SK-N-SH treated with all-trans-retinoic acid at 6 μM for 48 hours (cell line): ENCODE data around the gene RAB5B.

Experiments
- ARNTL ChIP-seq: fragments of 450-650 bp; formaldehyde crosslinking; IDR thresholded peaks from 2 replicates; pipeline ENCODE4 v1.5.0; 2020; ENCODE audit warnings: low read depth, mild to moderate bottlenecking, moderate library complexity, borderline replicate concordance
- CREB5 ChIP-seq: fragments of 250-450 bp; sonication (Bioruptor Pico); IDR thresholded peaks from 2 replicates; pipeline ENCODE4 v1.5.1; 2020; ENCODE audit warnings: low read depth, mild to moderate bottlenecking, moderate library complexity
- POU6F1 ChIP-seq: fragments of 250-450 bp; sonication (Bioruptor Pico); IDR thresholded peaks from 2 replicates; pipeline ENCODE4 v1.8.0; 2021; ENCODE audit warnings: low read depth, mild to moderate bottlenecking, moderate library complexity, borderline replicate concordance
- RARB ChIP-seq: fragments of 250-450 bp; sonication (Bioruptor Pico); IDR thresholded peaks from 2 replicates; pipeline ENCODE4 v1.8.0; 2021; ENCODE audit warnings: mild to moderate bottlenecking, moderate library complexity
- SNAI2 ChIP-seq: fragments of 250-450 bp; sonication (Bioruptor Pico); IDR thresholded peaks from 2 replicates; pipeline ENCODE4 v1.5.0; 2020; ENCODE audit warnings: mild to moderate bottlenecking, moderate library complexity
- TOX ChIP-seq: fragments of 250-450 bp; sonication (Bioruptor Pico); IDR thresholded peaks from 2 replicates; pipeline ENCODE4 v1.8.0; 2021; ENCODE audit warnings: mild to moderate bottlenecking, moderate library complexity, borderline replicate concordance
- ZFP30 ChIP-seq: fragments of 450-650 bp; formaldehyde crosslinking; IDR thresholded peaks from 2 replicates; pipeline ENCODE4 v1.5.0; 2022; ENCODE audit warnings: mild to moderate bottlenecking, moderate library complexity
- TF ChIP-seq, protein P1 (sequence below): fragments of 250-450 bp; sonication (Bioruptor Pico); IDR thresholded peaks from 2 replicates; pipeline ENCODE4 v1.8.0; 2020; ENCODE audit warnings: mild to moderate bottlenecking, moderate library complexity, borderline replicate concordance
- TF ChIP-seq, protein P2 (sequence below): fragments of 250-450 bp; sonication (Bioruptor Pico); IDR thresholded peaks from 2 replicates; pipeline ENCODE4 v1.5.1; 2021; ENCODE audit warnings: mild to moderate bottlenecking, moderate library complexity

GRCh38 chr12:55925371-55925770 is 48.5 kb upstream of the RAB5B start:
- no peak for TF ChIP-seq CREB5
- TF ChIP-seq ARNTL (CRISPR knock-in tag), result no peak
- TF ChIP-seq TOX (CRISPR knock-in tag), result no peak
- TF ChIP-seq POU6F1 (CRISPR knock-in tag), result no peak
- TF ChIP-seq, protein P1, sequence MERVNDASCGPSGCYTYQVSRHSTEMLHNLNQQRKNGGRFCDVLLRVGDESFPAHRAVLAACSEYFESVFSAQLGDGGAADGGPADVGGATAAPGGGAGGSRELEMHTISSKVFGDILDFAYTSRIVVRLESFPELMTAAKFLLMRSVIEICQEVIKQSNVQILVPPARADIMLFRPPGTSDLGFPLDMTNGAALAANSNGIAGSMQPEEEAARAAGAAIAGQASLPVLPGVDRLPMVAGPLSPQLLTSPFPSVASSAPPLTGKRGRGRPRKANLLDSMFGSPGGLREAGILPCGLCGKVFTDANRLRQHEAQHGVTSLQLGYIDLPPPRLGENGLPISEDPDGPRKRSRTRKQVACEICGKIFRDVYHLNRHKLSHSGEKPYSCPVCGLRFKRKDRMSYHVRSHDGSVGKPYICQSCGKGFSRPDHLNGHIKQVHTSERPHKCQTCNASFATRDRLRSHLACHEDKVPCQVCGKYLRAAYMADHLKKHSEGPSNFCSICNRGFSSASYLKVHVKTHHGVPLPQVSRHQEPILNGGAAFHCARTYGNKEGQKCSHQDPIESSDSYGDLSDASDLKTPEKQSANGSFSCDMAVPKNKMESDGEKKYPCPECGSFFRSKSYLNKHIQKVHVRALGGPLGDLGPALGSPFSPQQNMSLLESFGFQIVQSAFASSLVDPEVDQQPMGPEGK (CRISPR knock-in tag), result no peak
- no peak for TF ChIP-seq RARB (CRISPR knock-in tag)
- TF ChIP-seq SNAI2 (CRISPR knock-in tag), result no peak
- TF ChIP-seq ZFP30 (CRISPR knock-in tag), result no peak
- TF ChIP-seq, protein P2, sequence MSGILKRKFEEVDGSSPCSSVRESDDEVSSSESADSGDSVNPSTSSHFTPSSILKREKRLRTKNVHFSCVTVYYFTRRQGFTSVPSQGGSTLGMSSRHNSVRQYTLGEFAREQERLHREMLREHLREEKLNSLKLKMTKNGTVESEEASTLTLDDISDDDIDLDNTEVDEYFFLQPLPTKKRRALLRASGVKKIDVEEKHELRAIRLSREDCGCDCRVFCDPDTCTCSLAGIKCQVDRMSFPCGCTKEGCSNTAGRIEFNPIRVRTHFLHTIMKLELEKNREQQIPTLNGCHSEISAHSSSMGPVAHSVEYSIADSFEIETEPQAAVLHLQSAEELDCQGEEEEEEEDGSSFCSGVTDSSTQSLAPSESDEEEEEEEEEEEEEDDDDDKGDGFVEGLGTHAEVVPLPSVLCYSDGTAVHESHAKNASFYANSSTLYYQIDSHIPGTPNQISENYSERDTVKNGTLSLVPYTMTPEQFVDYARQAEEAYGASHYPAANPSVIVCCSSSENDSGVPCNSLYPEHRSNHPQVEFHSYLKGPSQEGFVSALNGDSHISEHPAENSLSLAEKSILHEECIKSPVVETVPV (CRISPR knock-in tag), result no peak
